GM12878 (cell line): ENCODE data around the gene ANO10.

ENCODE experiments used
- CHD1 ChIP-seq: IDR thresholded peaks from 2 replicates; pipeline ENCODE4 v1.6.1; 2012; ENCODE audit warnings: low read depth, low read length, improper control_type of control experiment
- EP300 ChIP-seq, 2 experiments: fragments of 150-350 bp in 1 of 2; IDR thresholded peaks; 2 replicates each; pipeline ENCODE4 v1.6.1; 2011 to 2012; ENCODE audit warnings: low read depth in 2 of 2, low read length in 2 of 2, borderline replicate concordance in 1 of 2, improper control_type of control experiment in 1 of 2, inconsistent platforms in 1 of 2; ENCODE audit not compliant: control insufficient read depth in 1 of 2
- POLR2A ChIP-seq: IDR thresholded peaks from 2 replicates; pipeline ENCODE4 v1.6.1; 2011; ENCODE audit warnings: low read depth, mild to moderate bottlenecking, low read length
- RAD21 ChIP-seq: IDR thresholded peaks from 2 replicates; pipeline ENCODE4 v1.6.1; 2011; ENCODE audit warnings: mild to moderate bottlenecking, low read depth, low read length, moderate library complexity; ENCODE audit not compliant: insufficient read depth
- TARDBP ChIP-seq: IDR thresholded peaks from 2 replicates; pipeline ENCODE4 v1.6.1; 2016; ENCODE audit warnings: borderline replicate concordance

- TF ChIP-seq EP300 (IDR thresholded peaks at IDR 0.05; ENCODE audit: borderline replicate concordance in 1 of 2, control insufficient read depth in 1 of 2, low read depth in 2 of 2, low read length in 2 of 2) (no peak), POLR2A (no peak), CHD1 (no peak), RAD21 (no peak), TARDBP (no peak)
Observed at GRCh38 chr3:43531835-43532234, 90.0 kb downstream of the ANO10 start.
